MCF 10A (cell line): ENCODE measurements around the gene UBE2J1. TPM values are rescaled to one million over a fixed set of nuclear protein-coding genes. Genes with fewer than 3 reads are reported as not detected.

Experiments
- BruUV-seq: library from RNA; stranded (reverse); fragments of 400-500 nt; replicated peaks from 2 replicates; lab custom pipeline; 2021; lab: Mats Ljungman, UMichigan
- CTCF ChIA-PET: fragments of 300-600 bp; sonication (Branson Sonifier 250); formaldehyde crosslinking; extraction: SDS; loops from one replicate; lab custom pipeline; 2021; ENCODE audit warnings: antibody characterized with exemption, inconsistent platforms; lab: Yijun Ruan, JAX
- POLR2A ChIA-PET: fragments of 300-600, 350-650 bp; sonication (Branson Sonifier 250); formaldehyde crosslinking; extraction: SDS; loops from one replicate; lab custom pipeline; 2020; ENCODE audit warnings: antibody characterized with exemption, inconsistent platforms; lab: Yijun Ruan, JAX
- DNase-seq: peaks from one replicate; pipeline ENCODE4 v3.0.0-alpha.2; 2018; ENCODE audit not compliant: unreplicated experiment
- H3K27ac Mint-ChIP-seq: one replicate; pipeline ENCODE4 v1.8.0; 2022; ENCODE audit warnings: mild to moderate bottlenecking, low read depth, mixed read lengths; ENCODE audit not compliant: unreplicated experiment
- H3K27me3 Mint-ChIP-seq: one replicate; pipeline ENCODE4 v1.8.0; 2022; ENCODE audit warnings: mixed read lengths; ENCODE audit not compliant: insufficient read depth, unreplicated experiment
- H3K36me3 Mint-ChIP-seq: one replicate; pipeline ENCODE4 v1.8.0; 2022; ENCODE audit warnings: mild to moderate bottlenecking, moderate library complexity, mixed read lengths; ENCODE audit not compliant: insufficient read depth, unreplicated experiment
- H3K4me1 Mint-ChIP-seq: one replicate; pipeline ENCODE4 v1.8.0; 2022; ENCODE audit warnings: mixed read lengths; ENCODE audit not compliant: insufficient read depth, unreplicated experiment
- H3K4me3 Mint-ChIP-seq: one replicate; pipeline ENCODE4 v1.8.0; 2022; ENCODE audit warnings: mild to moderate bottlenecking, moderate library complexity, mixed read lengths; ENCODE audit not compliant: unreplicated experiment
- H3K9me3 Mint-ChIP-seq: one replicate; pipeline ENCODE4 v1.8.0; 2022; ENCODE audit warnings: mixed read lengths; ENCODE audit not compliant: unreplicated experiment
- intact Hi-C: fragments of 100-400 bp; cut with micrococcal nuclease; formaldehyde crosslinking; loops from 2 replicates; pipeline ENCODE4 v1.14.1; 2022
- total RNA-seq: library from RNA; stranded (reverse); gene quantifications from 2 replicates; pipeline ENCODE4 v1.2.3, GENCODE V29; 2022
- TF ChIP-seq, protein P1 (sequence below): fragments of 200-600 bp; IDR thresholded peaks from one replicate; pipeline ENCODE4 v1.8.0; 2022; ENCODE audit warnings: antibody characterized with exemption, mild to moderate bottlenecking; ENCODE audit not compliant: unreplicated experiment

The UBE2J1 gene
- total RNA-seq, 1 experiment from 2014 or later: 39.0 TPM

DNA sequence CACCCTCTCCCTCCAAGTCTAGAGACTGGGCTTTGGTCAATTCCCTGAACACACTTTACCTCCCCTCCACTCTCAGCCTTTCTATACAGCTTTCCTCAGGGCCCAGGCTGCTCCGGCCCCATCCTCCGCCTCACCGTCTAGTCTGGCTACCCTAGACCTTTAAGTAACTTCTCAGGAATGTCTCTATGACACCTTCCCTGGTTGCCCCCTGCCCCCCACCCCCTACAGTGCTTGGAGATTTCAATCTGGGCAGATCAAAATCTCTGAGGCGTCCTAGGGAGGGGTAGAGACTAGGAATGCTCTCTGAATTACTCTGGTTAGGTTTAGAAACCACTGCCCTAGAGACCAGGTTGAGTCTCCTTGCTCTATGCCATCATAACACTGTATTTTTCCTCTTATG, 6.1 kb downstream of the UBE2J1 start:
- peaks cover 4% of the 10 kb centered on the region for H3K36me3 Mint-ChIP-seq
- DNase-seq: no peak
- POLR2A ChIA-PET: interaction anchor here (1.3 kb wide), 1 partner anchor 200 kb away, joined by 3 read pairs; the partner anchor contains the start of gene PM20D2

DNA sequence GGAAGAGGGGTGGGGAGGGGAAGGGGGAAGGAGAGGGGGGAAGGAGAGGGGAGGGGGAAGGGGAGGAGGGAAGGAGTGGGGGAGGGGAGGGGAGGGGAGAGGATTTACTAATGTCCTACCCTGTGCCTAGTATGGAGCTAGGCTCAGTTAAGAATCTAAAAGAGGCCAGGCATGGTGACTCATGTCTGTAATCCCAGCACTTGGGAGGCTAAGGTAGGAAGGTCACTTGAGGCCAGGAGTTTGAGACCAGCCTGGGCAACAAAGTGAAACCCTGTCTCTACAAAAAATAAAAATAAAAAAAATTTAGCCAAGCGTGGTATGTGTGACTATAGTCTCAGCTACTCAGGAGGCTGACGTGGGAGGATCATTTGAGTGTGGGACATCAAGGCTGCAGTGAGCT, 13.0 kb downstream of the UBE2J1 start:
- ChIA-PET POLR2A (interaction anchor here (0.9 kb wide), 1 partner anchor 12 kb away, joined by 3 read pairs; no protein-coding TSS in a partner anchor), CTCF (interaction anchor here (0.6 to 1.1 kb wide), 4 partner anchors 11 to 1301 kb away, joined by 3 to 5 read pairs (median 4); no protein-coding TSS in a partner anchor)
- H3K4me1 Mint-ChIP-seq: peaks cover 11% of the 10 kb centered on the region
- H3K36me3 Mint-ChIP-seq: peaks cover 34% of the 10 kb centered on the region
- no peaks in the 10 kb centered on the region for H3K9me3 Mint-ChIP-seq
- no peak overlapping the region for H3K4me3 Mint-ChIP-seq
- no peak overlapping the region for H3K27ac Mint-ChIP-seq
- no peak for DNase-seq
- BruUV-seq: no TSS peak
- TF ChIP-seq, protein P1, sequence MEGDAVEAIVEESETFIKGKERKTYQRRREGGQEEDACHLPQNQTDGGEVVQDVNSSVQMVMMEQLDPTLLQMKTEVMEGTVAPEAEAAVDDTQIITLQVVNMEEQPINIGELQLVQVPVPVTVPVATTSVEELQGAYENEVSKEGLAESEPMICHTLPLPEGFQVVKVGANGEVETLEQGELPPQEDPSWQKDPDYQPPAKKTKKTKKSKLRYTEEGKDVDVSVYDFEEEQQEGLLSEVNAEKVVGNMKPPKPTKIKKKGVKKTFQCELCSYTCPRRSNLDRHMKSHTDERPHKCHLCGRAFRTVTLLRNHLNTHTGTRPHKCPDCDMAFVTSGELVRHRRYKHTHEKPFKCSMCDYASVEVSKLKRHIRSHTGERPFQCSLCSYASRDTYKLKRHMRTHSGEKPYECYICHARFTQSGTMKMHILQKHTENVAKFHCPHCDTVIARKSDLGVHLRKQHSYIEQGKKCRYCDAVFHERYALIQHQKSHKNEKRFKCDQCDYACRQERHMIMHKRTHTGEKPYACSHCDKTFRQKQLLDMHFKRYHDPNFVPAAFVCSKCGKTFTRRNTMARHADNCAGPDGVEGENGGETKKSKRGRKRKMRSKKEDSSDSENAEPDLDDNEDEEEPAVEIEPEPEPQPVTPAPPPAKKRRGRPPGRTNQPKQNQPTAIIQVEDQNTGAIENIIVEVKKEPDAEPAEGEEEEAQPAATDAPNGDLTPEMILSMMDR: no peak
- H3K27me3 Mint-ChIP-seq: no peaks in the 10 kb centered on the region
- intact Hi-C loops: no loop called here

More for the DNA sequence above, 6.1 kb downstream of the UBE2J1 start:
- H3K27me3 Mint-ChIP-seq: no peaks in the 10 kb centered on the region
- BruUV-seq: no TSS peak
- no peak overlapping the region for H3K27ac Mint-ChIP-seq
- TF ChIP-seq, protein P1: no peak
- CTCF ChIA-PET: interaction anchor here (0.6 to 4.2 kb wide), 2 partner anchors 22 to 362 kb away, joined by 3 to 34 read pairs; no protein-coding TSS in a partner anchor
- peaks cover 28% of the 10 kb centered on the region for H3K4me1 Mint-ChIP-seq
- H3K4me3 Mint-ChIP-seq: no peak overlapping the region
- intact Hi-C loops: no loop called here
- no peaks in the 10 kb centered on the region for H3K9me3 Mint-ChIP-seq

DNA sequence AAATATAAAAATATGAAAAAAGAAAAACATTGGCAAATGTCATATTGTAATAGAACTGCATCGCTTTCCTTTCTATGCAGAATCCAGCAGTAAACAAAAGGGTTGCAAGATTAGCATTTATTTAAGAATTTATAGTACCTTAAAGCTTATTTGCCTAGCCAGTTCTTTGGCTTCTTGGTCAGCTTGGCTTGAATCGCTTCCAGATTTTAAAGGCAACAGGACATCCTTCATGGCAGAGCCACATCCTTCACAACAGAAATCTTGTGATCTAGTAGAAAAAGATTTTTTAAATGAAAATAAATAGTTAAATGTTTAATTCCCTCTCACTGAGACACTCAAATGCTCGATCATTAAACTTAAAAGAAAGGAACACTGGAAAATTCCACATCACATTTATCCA, 17.4 kb downstream of the UBE2J1 start:
- CTCF ChIA-PET: interaction anchor here (0.7 to 1.1 kb wide), 2 partner anchors 33 to 97 kb away, joined by 3 read pairs; no protein-coding TSS in a partner anchor
- H3K4me3 Mint-ChIP-seq: no peak overlapping the region
- peaks cover 3% of the 10 kb centered on the region for H3K4me1 Mint-ChIP-seq
- H3K9me3 Mint-ChIP-seq: no peaks in the 10 kb centered on the region
- intact Hi-C loops: no loop called here
- no peak overlapping the region for H3K27ac Mint-ChIP-seq
- TF ChIP-seq, protein P1: no peak
- H3K36me3 Mint-ChIP-seq: peaks cover 40% of the 10 kb centered on the region
- H3K27me3 Mint-ChIP-seq: no peaks in the 10 kb centered on the region
- POLR2A ChIA-PET: no interaction called here
- BruUV-seq: no TSS peak
- no peak for DNase-seq

DNA sequence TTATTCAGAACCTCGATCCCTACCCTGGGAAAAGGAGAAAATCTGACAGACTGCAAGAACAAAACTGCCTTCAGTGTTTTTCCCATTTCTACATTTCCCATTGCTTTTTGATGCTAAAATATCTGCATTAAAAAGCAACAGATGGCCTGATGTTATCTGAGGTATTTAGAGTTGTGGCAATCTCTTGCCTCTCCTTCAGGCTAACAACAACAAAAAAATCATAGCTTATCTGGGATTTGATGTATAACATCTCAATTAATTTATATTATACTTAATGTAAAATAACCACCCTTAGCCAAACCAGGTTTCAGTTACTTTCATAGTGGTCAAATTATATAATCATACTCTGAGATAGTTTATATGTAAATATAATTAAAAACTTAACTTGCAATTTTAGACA, 21.6 kb downstream of the UBE2J1 start:
- H3K4me1 Mint-ChIP-seq: no peaks in the 10 kb centered on the region
- no peak overlapping the region for H3K27ac Mint-ChIP-seq
- H3K27me3 Mint-ChIP-seq: no peaks in the 10 kb centered on the region
- BruUV-seq: no TSS peak
- ChIA-PET CTCF (interaction anchor here (0.5 to 0.7 kb wide), 2 partner anchors 89 to 549 kb away, joined by 3 to 4 read pairs; no protein-coding TSS in a partner anchor), POLR2A (no interaction called here)
- intact Hi-C loops: no loop called here
- H3K4me3 Mint-ChIP-seq: no peak overlapping the region
- TF ChIP-seq, protein P1: no peak
- H3K36me3 Mint-ChIP-seq: peaks cover 50% of the 10 kb centered on the region
- DNase-seq: no peak
- no peaks in the 10 kb centered on the region for H3K9me3 Mint-ChIP-seq
